ENCODE data around the gene BHLHA15.

The BHLHA15 gene

DNA sequence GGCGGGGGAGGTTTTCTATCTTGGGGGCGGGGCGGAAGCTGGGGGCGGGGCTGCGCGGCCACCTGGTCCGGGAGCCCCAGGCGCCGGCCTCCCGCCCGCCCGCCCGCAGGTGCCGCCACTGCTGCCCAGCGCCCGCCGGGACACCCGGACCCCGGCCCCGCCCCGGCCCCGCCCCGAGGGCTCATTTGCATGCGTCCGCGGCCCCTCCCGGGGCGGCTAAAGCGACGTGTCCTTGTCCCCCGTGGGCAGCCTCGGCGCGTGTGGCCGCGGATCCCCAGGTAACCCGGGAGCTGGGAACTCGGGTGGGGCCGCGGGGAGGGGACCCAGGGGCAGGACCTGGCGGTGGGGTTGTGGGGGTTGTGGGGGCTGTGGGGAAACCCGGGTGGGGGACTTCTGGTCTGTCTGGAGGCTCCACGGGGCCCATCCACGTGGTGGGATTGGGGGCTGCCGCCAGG lies at the start of gene BHLHA15:
BHLHA15 (plus strand) TSS at position 219 of the 455 bp plus-strand sequence. CDS start 871 bp downstream, outside the sequence.
- H3K36me3 ChIP-seq (ENCODE audit: control insufficient read depth, insufficient read depth, low read length): peaks cover 6% of the 10 kb centered on the region
- peaks cover 2% of the 10 kb centered on the region for H3K4me1 ChIP-seq (ENCODE audit: control insufficient read depth, insufficient read depth, low read length)
- no peak within 1 kb of the TSS for H3K9ac ChIP-seq (ENCODE audit: low read depth, low read length)
- H3K9me3 ChIP-seq (ENCODE audit: control insufficient read depth, insufficient read depth, low read length): no peaks in the 10 kb centered on the region
- peak within 1 kb of the TSS; percentile 26 for H3K4me3 ChIP-seq (ENCODE audit: low read depth, low read length)
- no peaks in the 10 kb centered on the region for H3K27me3 ChIP-seq (ENCODE audit: control insufficient read depth, insufficient read depth, low read length)

DNA sequence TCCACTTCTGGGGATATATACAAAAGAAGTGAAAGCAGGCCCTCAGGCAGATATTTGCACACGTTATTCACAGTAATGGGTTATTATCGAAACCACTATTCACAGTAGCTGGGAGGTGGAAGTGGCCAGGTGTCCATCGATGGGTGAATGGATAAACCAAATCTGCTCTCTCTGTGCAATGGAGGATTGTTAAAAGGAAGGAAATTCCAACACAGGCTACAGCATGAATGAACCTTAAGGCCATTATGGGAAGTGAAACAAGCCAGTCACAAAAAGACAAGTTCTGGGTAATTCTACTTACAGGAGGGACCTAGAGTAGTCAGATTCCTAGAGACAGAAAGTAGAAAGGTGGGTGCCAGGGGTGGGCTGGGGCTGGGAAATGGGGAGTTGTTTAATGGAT lies 48.5 kb upstream of the BHLHA15 start:
- Histone ChIP-seq H3K9ac (ENCODE audit: low read depth, low read length) (no peak overlapping the region), H3K4me1 (ENCODE audit: control insufficient read depth, insufficient read depth, low read length) (peaks cover under 1% of the 10 kb centered on the region), H3K36me3 (ENCODE audit: control insufficient read depth, insufficient read depth, low read length) (peaks cover 4% of the 10 kb centered on the region), H3K4me3 (ENCODE audit: low read depth, low read length) (no peak overlapping the region), H3K27me3 (ENCODE audit: control insufficient read depth, insufficient read depth, low read length) (no peaks in the 10 kb centered on the region), H3K9me3 (ENCODE audit: control insufficient read depth, insufficient read depth, low read length) (no peaks in the 10 kb centered on the region)

DNA sequence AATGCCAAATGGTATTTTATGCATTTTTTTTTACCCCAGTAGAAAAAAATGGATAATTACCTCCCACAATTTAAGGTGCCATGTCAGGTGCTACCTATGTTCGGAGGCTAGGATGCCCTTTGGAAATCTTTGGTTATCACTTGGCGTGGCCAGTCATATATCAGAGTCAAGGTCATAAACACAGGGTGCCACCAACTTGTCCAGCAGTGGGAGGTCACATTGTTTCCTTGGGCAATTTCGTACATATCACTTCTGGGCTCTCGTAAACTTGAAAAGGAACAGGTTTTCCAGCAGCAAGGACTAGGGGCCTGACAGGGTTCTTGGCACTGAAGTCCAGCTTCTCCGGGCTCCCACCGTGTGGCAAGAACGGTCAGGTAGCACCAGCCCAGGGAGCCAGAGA lies 48.0 kb upstream of the BHLHA15 start:
- no peak overlapping the region for H3K9ac ChIP-seq (ENCODE audit: low read depth, low read length)
- no peaks in the 10 kb centered on the region for H3K27me3 ChIP-seq (ENCODE audit: control insufficient read depth, insufficient read depth, low read length)
- no peaks in the 10 kb centered on the region for H3K9me3 ChIP-seq (ENCODE audit: control insufficient read depth, insufficient read depth, low read length)
- peaks cover 2% of the 10 kb centered on the region for H3K4me1 ChIP-seq (ENCODE audit: control insufficient read depth, insufficient read depth, low read length)
- H3K4me3 ChIP-seq (ENCODE audit: low read depth, low read length): no peak overlapping the region
- H3K36me3 ChIP-seq (ENCODE audit: control insufficient read depth, insufficient read depth, low read length): peaks cover 4% of the 10 kb centered on the region

DNA sequence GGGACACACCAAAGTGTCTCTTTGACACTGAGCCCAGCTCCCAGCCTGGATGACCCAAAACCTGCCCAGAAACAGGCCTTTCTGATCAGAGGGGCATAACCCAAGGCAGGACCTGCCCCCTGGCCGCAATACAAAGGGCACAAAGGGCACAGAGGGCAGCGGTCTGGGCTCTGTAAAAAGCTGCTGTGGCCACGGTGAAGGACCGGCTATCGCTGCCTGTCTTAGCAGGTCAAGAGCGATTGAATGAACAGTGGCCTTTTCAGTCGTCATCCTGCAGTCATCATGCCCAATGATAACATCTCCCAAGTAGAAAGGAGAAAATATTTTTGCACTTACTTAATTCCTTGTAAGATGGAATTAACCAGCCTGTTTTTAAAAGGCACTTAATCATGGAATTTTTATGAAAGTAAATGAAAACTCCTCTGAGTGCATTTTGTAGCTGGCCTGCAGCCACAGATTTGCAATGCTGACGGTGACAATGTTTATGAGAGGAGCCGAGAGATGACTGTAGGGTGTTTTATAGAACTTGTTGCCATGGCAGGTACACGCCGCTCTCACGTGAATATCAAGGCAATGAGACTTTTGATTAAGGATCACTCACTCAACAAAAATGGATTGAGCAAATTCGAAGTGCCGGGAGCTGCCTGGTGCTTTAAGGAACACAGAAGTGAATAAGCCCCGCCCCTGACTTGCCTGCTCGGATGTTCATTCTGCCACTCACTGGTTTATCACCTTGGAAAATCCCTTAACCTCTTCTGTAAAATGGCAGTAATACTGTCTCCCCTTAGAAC lies 47.3 kb upstream of the BHLHA15 start:
- peaks cover 2% of the 10 kb centered on the region for H3K4me1 ChIP-seq (ENCODE audit: control insufficient read depth, insufficient read depth, low read length)
- no peak overlapping the region for H3K4me3 ChIP-seq (ENCODE audit: low read depth, low read length)
- H3K36me3 ChIP-seq (ENCODE audit: control insufficient read depth, insufficient read depth, low read length): peaks cover 4% of the 10 kb centered on the region
- no peak overlapping the region for H3K9ac ChIP-seq (ENCODE audit: low read depth, low read length)
- no peaks in the 10 kb centered on the region for H3K9me3 ChIP-seq (ENCODE audit: control insufficient read depth, insufficient read depth, low read length)
- no peaks in the 10 kb centered on the region for H3K27me3 ChIP-seq (ENCODE audit: control insufficient read depth, insufficient read depth, low read length)

DNA sequence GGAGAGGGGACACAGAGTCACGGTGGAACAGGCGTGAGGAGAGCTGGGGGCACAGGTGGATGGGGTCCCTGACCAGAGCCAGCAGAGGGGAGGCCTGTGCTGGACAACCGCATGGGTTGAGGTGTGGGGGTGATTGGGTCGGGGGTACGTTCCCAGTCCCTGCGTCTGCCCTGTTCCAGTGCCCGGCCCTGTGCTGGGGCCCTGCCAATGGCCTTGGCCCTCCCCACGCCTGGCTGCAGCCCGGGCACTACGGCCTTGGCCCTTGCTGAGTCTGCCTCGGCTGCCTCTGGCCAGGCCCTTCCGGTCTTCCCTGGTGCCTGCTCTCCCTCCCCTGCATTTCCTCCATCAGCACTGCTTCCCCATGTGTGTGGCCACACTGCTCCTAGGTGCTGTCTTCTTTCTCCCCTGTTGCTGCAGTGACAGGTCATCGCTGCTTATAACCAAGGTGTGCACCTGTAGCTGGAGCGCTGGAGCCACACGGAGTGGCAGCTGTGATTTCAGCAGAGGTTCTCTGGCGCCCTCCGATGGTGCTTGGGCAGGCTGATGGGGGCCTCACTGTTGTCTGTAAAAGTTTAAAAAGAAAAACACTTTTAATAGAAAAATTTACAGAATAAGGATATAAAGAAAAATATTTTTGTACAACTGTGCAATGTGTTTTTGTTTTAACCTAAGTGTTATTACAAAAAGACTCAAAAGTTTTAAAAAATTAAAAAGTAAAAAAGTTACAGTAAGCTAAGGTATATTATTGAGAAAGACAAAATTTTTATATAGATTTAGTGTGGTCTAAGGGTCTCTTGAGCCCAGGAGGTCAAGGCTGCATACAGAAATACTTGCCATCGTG lies 45.2 kb upstream of the BHLHA15 start:
- H3K9me3 ChIP-seq (ENCODE audit: control insufficient read depth, insufficient read depth, low read length): no peaks in the 10 kb centered on the region

DNA sequence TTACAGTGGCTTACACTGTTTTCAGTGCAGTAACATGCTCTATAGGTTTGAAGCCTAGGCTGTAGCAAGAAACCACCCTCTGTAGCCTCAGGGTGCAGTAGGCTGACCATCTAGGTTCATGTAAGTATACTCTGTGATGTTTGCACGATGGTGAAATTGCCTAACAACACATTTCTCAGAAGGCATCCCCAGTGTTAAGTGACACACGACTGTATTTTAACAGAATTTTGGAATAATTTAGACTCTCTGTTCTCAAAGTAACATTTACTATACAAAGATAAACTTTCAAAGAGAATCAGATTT lies 44.6 kb upstream of the BHLHA15 start:
- no peak overlapping the region for H3K4me3 ChIP-seq (ENCODE audit: low read depth, low read length)
- peaks cover 2% of the 10 kb centered on the region for H3K4me1 ChIP-seq (ENCODE audit: control insufficient read depth, insufficient read depth, low read length)
- H3K9me3 ChIP-seq (ENCODE audit: control insufficient read depth, insufficient read depth, low read length): no peaks in the 10 kb centered on the region
- peaks cover 7% of the 10 kb centered on the region for H3K36me3 ChIP-seq (ENCODE audit: control insufficient read depth, insufficient read depth, low read length)
- no peak overlapping the region for H3K9ac ChIP-seq (ENCODE audit: low read depth, low read length)
- H3K27me3 ChIP-seq (ENCODE audit: control insufficient read depth, insufficient read depth, low read length): no peaks in the 10 kb centered on the region

More for the DNA sequence above, 45.2 kb upstream of the BHLHA15 start:
- Histone ChIP-seq H3K36me3 (ENCODE audit: control insufficient read depth, insufficient read depth, low read length) (peaks cover 4% of the 10 kb centered on the region), H3K4me3 (ENCODE audit: low read depth, low read length) (no peak overlapping the region), H3K9ac (ENCODE audit: low read depth, low read length) (no peak overlapping the region), H3K27me3 (ENCODE audit: control insufficient read depth, insufficient read depth, low read length) (no peaks in the 10 kb centered on the region), H3K4me1 (ENCODE audit: control insufficient read depth, insufficient read depth, low read length) (peaks cover 2% of the 10 kb centered on the region)

DNA sequence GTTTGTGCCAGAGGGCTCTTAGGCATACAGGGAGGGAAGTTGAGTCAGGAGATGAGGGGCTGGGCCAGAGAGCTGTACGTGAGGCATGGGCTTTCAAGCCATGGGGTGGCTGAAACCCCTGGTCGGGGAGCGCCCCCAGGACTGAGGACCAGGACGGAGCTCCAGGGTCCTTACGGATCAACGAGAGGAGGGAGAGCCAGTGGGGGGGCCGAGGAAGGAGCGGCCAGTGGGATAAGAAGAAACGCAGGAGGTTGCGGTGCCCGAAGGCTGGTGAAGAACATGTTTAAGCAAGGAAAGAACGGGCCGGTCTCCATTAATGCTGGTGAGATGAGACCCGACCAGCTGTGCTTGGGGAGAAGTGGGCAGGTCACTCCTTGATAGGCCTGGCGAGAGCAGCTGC lies 43.6 kb upstream of the BHLHA15 start:
- Histone ChIP-seq H3K27me3 (ENCODE audit: control insufficient read depth, insufficient read depth, low read length) (no peaks in the 10 kb centered on the region), H3K36me3 (ENCODE audit: control insufficient read depth, insufficient read depth, low read length) (peaks cover 7% of the 10 kb centered on the region)

DNA sequence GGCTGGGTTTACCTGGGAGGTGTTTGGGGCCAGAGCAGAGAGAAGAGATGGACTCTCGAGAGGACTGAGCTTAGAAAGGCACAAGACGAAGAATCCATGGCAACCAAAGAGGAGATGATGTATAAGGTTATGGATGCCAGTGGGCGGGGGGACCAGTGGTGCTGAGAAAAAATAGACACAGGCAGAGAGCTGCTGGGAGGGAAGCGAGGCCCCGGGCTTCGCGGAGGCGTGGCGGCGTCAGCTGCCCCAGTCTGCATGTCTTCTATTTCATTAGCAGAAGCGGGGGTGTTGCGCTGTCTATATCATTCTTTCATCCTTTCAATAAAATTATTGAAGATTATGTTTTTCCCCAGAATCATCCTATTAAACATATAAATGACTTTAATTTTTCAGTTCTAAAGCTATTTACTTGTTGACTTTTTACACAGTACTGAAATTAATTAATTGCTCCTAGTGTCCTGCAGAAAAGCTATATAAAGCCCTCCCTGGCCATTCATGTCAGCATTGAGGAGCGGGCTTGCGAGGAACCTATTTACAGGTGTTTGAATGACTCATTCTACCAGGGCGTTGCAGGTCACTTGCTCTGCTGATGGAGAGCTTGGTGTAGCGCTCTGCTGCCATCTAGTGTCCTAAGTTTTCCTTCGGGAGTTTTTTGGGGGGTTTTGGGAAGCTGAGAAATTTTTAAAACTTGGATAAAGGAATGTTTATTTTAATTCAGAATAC lies 42.9 kb upstream of the BHLHA15 start:
- Histone ChIP-seq H3K9ac (ENCODE audit: low read depth, low read length) (no peak overlapping the region), H3K27me3 (ENCODE audit: control insufficient read depth, insufficient read depth, low read length) (no peaks in the 10 kb centered on the region), H3K4me1 (ENCODE audit: control insufficient read depth, insufficient read depth, low read length) (peaks cover 2% of the 10 kb centered on the region), H3K4me3 (ENCODE audit: low read depth, low read length) (no peak overlapping the region), H3K36me3 (ENCODE audit: control insufficient read depth, insufficient read depth, low read length) (peaks cover 6% of the 10 kb centered on the region), H3K9me3 (ENCODE audit: control insufficient read depth, insufficient read depth, low read length) (no peaks in the 10 kb centered on the region)

More for the DNA sequence above, 43.6 kb upstream of the BHLHA15 start:
- Histone ChIP-seq H3K4me1 (ENCODE audit: control insufficient read depth, insufficient read depth, low read length) (peaks cover 2% of the 10 kb centered on the region), H3K9ac (ENCODE audit: low read depth, low read length) (no peak overlapping the region), H3K9me3 (ENCODE audit: control insufficient read depth, insufficient read depth, low read length) (no peaks in the 10 kb centered on the region), H3K4me3 (ENCODE audit: low read depth, low read length) (no peak overlapping the region)

DNA sequence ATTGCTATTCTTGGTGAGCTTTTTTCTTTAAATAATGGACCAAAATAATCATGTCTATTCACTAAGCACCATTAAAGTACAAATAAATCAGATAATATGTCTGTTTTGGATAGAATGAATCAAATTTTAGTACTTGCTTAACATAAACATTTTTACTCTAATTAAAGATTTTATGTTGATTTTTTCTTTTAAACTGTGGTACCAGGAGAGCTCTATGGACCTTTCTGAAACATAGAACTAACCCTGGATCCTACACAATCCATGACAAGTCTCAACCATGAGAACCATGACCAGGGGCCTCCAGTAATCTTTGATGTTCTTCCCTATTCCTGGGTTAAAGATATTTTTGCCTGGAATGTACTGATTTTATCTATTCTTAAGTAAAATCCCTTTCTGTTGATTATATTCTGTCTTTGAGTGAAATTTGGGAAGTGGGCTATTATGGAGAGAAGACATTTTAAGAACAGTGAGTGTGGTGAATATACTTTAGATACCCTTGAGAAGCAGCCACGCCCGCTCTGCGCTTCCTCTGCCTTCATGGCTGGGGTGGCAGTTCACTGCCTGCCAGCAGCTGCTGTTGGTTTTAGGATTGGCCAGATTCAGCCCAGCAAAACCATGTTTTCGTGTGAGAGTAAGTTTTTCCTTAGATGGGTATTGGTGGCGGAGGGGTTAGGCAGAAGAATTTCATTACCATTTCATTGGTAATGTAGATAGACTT lies 42.2 kb upstream of the BHLHA15 start:
- Histone ChIP-seq H3K4me1 (ENCODE audit: control insufficient read depth, insufficient read depth, low read length) (peaks cover 2% of the 10 kb centered on the region), H3K4me3 (ENCODE audit: low read depth, low read length) (no peak overlapping the region), H3K27me3 (ENCODE audit: control insufficient read depth, insufficient read depth, low read length) (no peaks in the 10 kb centered on the region), H3K9me3 (ENCODE audit: control insufficient read depth, insufficient read depth, low read length) (no peaks in the 10 kb centered on the region), H3K9ac (ENCODE audit: low read depth, low read length) (no peak overlapping the region), H3K36me3 (ENCODE audit: control insufficient read depth, insufficient read depth, low read length) (peaks cover 3% of the 10 kb centered on the region)

DNA sequence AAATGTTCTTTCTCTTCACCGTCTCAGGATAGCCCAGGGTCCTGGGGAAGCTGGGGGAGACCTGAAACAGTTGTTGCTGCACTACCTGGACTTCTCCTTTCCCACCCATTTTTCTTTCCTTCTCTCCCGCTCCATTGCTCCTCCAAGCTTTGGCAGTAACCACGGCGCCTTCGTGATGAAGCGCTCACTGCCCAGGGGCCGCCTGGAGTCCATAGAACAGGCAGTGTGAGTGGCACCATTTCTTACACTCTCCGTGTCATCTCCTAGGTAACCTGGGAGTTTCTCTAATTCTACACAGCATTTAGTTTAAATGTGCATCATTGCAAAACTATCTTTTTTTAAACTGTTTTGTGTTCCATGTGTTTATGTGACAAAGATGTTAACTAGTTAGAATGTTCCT lies 40.3 kb upstream of the BHLHA15 start:
- H3K4me3 ChIP-seq (ENCODE audit: low read depth, low read length): no peak overlapping the region
- no peaks in the 10 kb centered on the region for H3K27me3 ChIP-seq (ENCODE audit: control insufficient read depth, insufficient read depth, low read length)
- no peak overlapping the region for H3K9ac ChIP-seq (ENCODE audit: low read depth, low read length)
- peaks cover 5% of the 10 kb centered on the region for H3K36me3 ChIP-seq (ENCODE audit: control insufficient read depth, insufficient read depth, low read length)
- peaks cover 2% of the 10 kb centered on the region for H3K4me1 ChIP-seq (ENCODE audit: control insufficient read depth, insufficient read depth, low read length)
- no peaks in the 10 kb centered on the region for H3K9me3 ChIP-seq (ENCODE audit: control insufficient read depth, insufficient read depth, low read length)

DNA sequence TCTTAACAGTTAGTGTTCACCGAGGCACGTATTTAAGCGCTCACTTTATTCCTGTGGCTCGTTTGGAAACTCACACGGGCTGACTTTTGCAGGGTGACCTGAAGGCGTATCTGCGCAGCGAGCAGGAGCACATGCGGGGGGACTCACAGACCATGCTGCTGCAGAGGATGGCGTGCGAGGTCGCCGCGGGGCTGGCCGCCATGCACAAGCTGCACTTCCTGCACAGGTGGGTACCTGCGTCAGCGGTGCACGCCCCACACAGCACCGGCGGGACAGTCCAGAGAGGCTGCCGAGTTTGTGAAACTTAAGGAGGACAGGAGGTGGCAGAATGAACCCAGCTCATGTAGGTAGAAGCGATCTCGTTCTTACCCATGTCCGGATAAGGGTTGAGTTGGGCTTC lies 39.8 kb upstream of the BHLHA15 start:
- no peaks in the 10 kb centered on the region for H3K9me3 ChIP-seq (ENCODE audit: control insufficient read depth, insufficient read depth, low read length)
- H3K4me1 ChIP-seq (ENCODE audit: control insufficient read depth, insufficient read depth, low read length): peaks cover 2% of the 10 kb centered on the region
- H3K9ac ChIP-seq (ENCODE audit: low read depth, low read length): no peak overlapping the region
- no peak overlapping the region for H3K4me3 ChIP-seq (ENCODE audit: low read depth, low read length)
- no peaks in the 10 kb centered on the region for H3K27me3 ChIP-seq (ENCODE audit: control insufficient read depth, insufficient read depth, low read length)
- H3K36me3 ChIP-seq (ENCODE audit: control insufficient read depth, insufficient read depth, low read length): peaks cover 5% of the 10 kb centered on the region

Data from iPS-15b (cell line).